HepG2 (cell line): ENCODE measurements around the gene KDM2B. TPM values are rescaled to one million over a fixed set of nuclear protein-coding genes. Genes with fewer than 3 reads are reported as not detected.

Experiments
- ATAC-seq: fragments of 200-7000 bp; cut with Tn5 transposase; 3 replicates; pipeline ENCODE4 v1.9.1; 2020; ENCODE audit warnings: mild to moderate bottlenecking, moderate library complexity
- BruUV-seq: library from RNA; stranded (reverse); fragments of 400-500 nt; replicated peaks from 2 replicates; lab custom pipeline; 2021; lab: Mats Ljungman, UMichigan
- CTCF ChIA-PET: fragments of 300-600 bp; formaldehyde crosslinking; extraction: SDS; loops from one replicate; lab custom pipeline; 2021; ENCODE audit warnings: low total read pairs, inconsistent platforms, low intra/inter-chr PET ratio; lab: Yijun Ruan, JAX
- POLR2A ChIA-PET: fragments of 350-600 bp; sonication (Branson Sonifier 250); formaldehyde crosslinking; loops from one replicate; lab custom pipeline; 2020; ENCODE audit warnings: antibody characterized with exemption, inconsistent platforms; lab: Yijun Ruan, JAX
- DNase-seq: peaks from one replicate; pipeline ENCODE4 v3.0.0-alpha.2; 2015; ENCODE audit warnings: low spot score
- FAIRE-seq: peaks from 3 replicates; lab custom pipeline; 2011; peaks lifted over from hg19 to GRCh38; lab: Jason Lieb, UNC
- H2AFZ ChIP-seq: one replicate; pipeline ENCODE4 v1.6.1; 2011; ENCODE audit warnings: low read length, inconsistent platforms
- H3K27ac ChIP-seq: fragments of 300-600 bp; 3 replicates; pipeline ENCODE4 v1.8.0; 2011; ENCODE audit warnings: mixed run types, mild to moderate bottlenecking, mixed read lengths, low read length, inconsistent platforms; ENCODE audit not compliant: insufficient read depth; ENCODE audit errors: extremely low read length
- H3K27me3 ChIP-seq, 2 experiments: fragments of 200-600 bp in 1 of 2; 2 replicates in 1 of 2; 3 replicates in 1 of 2; pipeline versions ENCODE4 v1.6.0 to v1.8.0; 2011; ENCODE audit warnings: low read length in 2 of 2, mild to moderate bottlenecking in 2 of 2, moderate library complexity in 2 of 2, inconsistent platforms in 1 of 2; ENCODE audit not compliant: insufficient read depth in 2 of 2, control insufficient read depth in 1 of 2
- H3K36me3 ChIP-seq, 2 experiments: fragments of 200-600 bp in 1 of 2; replicated peaks in 1 of 2; 2 replicates in 1 of 2; 3 replicates in 1 of 2; pipeline versions ENCODE4 v1.5.1 to v1.8.0; 2011; ENCODE audit warnings: low read length in 2 of 2, inconsistent platforms in 1 of 2; ENCODE audit not compliant: insufficient read depth in 2 of 2, control insufficient read depth in 1 of 2
- H3K4me1 ChIP-seq: 2 replicates; pipeline ENCODE4 v1.5.1; 2012; ENCODE audit warnings: low read length, inconsistent platforms; ENCODE audit not compliant: insufficient read depth
- H3K4me2 ChIP-seq: 2 replicates; pipeline ENCODE4 v1.6.0; 2011; ENCODE audit warnings: low read depth, low read length, inconsistent platforms
- H3K4me3 ChIP-seq, 3 experiments: fragments of 200-600 bp in 1 of 3; sonication (generic), shearing (Covaris generic) in 1 of 3; replicated peaks in 1 of 3; 2 replicates each; pipeline ENCODE4 v1.5.1; 2011 to 2016; ENCODE audit warnings: low read length in 3 of 3, inconsistent platforms in 2 of 3, low read depth in 2 of 3, mild to moderate bottlenecking in 2 of 3, control low read depth in 1 of 3, mixed read lengths in 1 of 3; ENCODE audit not compliant: insufficient read depth in 1 of 3
- H3K79me2 ChIP-seq: one replicate; pipeline ENCODE4 v1.6.1; 2011; ENCODE audit warnings: low read length, inconsistent platforms; ENCODE audit not compliant: insufficient read depth
- H3K9ac ChIP-seq: 2 replicates; pipeline ENCODE4 v1.6.0; 2011; ENCODE audit warnings: mild to moderate bottlenecking, low read depth, low read length, inconsistent platforms; ENCODE audit not compliant: insufficient read depth
- H3K9me3 ChIP-seq: 2 replicates; pipeline ENCODE4 v1.5.1; 2012; ENCODE audit warnings: mild to moderate bottlenecking, low read length
- H4K20me1 ChIP-seq: 2 replicates; pipeline ENCODE4 v1.6.0; 2011; ENCODE audit warnings: inconsistent platforms, mild to moderate bottlenecking, low read length, moderate library complexity; ENCODE audit not compliant: insufficient read depth
- MAFG ChIP-seq: sonication (generic); formaldehyde crosslinking; IDR thresholded peaks from 2 replicates; pipeline ENCODE4 v1.5.1; 2020; ENCODE audit warnings: mild to moderate bottlenecking, missing genetic modification reagents
- MIER2 ChIP-seq: IDR thresholded peaks from 2 replicates; pipeline ENCODE4 v1.6.1; 2016; ENCODE audit warnings: missing biosample characterization, missing genetic modification reagents
- PRDM4 ChIP-seq: sonication (generic); formaldehyde crosslinking; IDR thresholded peaks from 2 replicates; pipeline ENCODE4 v1.9.0; 2021; ENCODE audit warnings: missing genetic modification reagents, borderline replicate concordance
- RBFOX2 ChIP-seq: fragments of 200-400 bp; formaldehyde crosslinking; IDR thresholded peaks from 2 replicates; pipeline ENCODE4 v1.6.1; 2017; ENCODE audit warnings: low read depth, mild to moderate bottlenecking, low read length
- SCMH1 ChIP-seq: sonication (generic); formaldehyde crosslinking; IDR thresholded peaks from 2 replicates; pipeline ENCODE4 v1.9.0; 2021; ENCODE audit warnings: missing genetic modification reagents, mild to moderate bottlenecking, borderline replicate concordance
- TERF1 ChIP-seq: sonication (generic); formaldehyde crosslinking; IDR thresholded peaks from 2 replicates; pipeline ENCODE4 v1.8.0; 2022; ENCODE audit warnings: mild to moderate bottlenecking, missing genetic modification reagents, moderate library complexity
- THYN1 ChIP-seq: sonication (generic); formaldehyde crosslinking; IDR thresholded peaks from 2 replicates; pipeline ENCODE4 v1.8.1; 2023; ENCODE audit warnings: low read depth, mild to moderate bottlenecking, moderate library complexity, missing genetic modification reagents, borderline replicate concordance
- TRIM22 ChIP-seq: fragments of 450-650 bp; IDR thresholded peaks from 2 replicates; pipeline ENCODE4 v1.6.1; 2017
- ZBTB8A ChIP-seq: sonication (generic); formaldehyde crosslinking; IDR thresholded peaks from 2 replicates; pipeline ENCODE4 v1.4.0; 2020; ENCODE audit warnings: mild to moderate bottlenecking, low read depth, missing genetic modification reagents, borderline replicate concordance
- ZNF232 ChIP-seq: sonication (generic); formaldehyde crosslinking; IDR thresholded peaks from 2 replicates; pipeline ENCODE4 v1.4.0; 2020; ENCODE audit warnings: missing genetic modification reagents, borderline replicate concordance
- ZNF33A ChIP-seq: sonication (generic); formaldehyde crosslinking; IDR thresholded peaks from 2 replicates; pipeline ENCODE4 v1.5.1; 2020; ENCODE audit warnings: missing genetic modification reagents, mild to moderate bottlenecking, moderate library complexity, borderline replicate concordance
- ZNF34 ChIP-seq: sonication (generic); formaldehyde crosslinking; IDR thresholded peaks from 2 replicates; pipeline ENCODE4 v1.4.0; 2020; ENCODE audit warnings: mild to moderate bottlenecking, missing genetic modification reagents, borderline replicate concordance
- ZNF644 ChIP-seq: IDR thresholded peaks from 2 replicates; pipeline ENCODE4 v1.6.1; 2016; ENCODE audit warnings: low read depth
- ZNF782 ChIP-seq: sonication (generic); formaldehyde crosslinking; IDR thresholded peaks from 2 replicates; pipeline ENCODE4 v1.4.0; 2020; ENCODE audit warnings: missing genetic modification reagents, mild to moderate bottlenecking, borderline replicate concordance
- WGBS: methylation state at CpG from one replicate; pipeline ENCODE4 v1.1.6; 2017; ENCODE audit warnings: low lambda C conversion rate; 5-methylcytosine and 5-hydroxymethylcytosine counted together
- in situ Hi-C: cut with HindIII; loops from 2 replicates; pipeline ENCODE4 v1.10.0; 2017; ENCODE audit warnings: low pct_unique_long_range_greater_than_20kb; ENCODE audit not compliant: extremely low pct_ligation_motif_present
- intact Hi-C: fragments of 100-400 bp; cut with micrococcal nuclease; formaldehyde crosslinking; loops from one replicate; pipeline ENCODE4 v1.10.0; 2022; ENCODE audit not compliant: unreplicated experiment
- polyA plus RNA-seq, 8 experiments: library from polyadenylated mRNA; depleted of rRNA in 3 of 8; stranded (reverse) in 7 of 8; unstranded in 1 of 8; fragments of >200 nt; fragmentation: Illumina TruSeq in 4 of 8; extraction: Trizol in 4 of 8; gene quantifications; 2 replicates each; pipeline versions ENCODE4 v1.2.1 to v1.2.3, GENCODE V29; 2011 to 2016; ENCODE audit warnings: low read depth in 4 of 8, missing spikeins in 1 of 8, mixed read lengths in 1 of 8; ENCODE audit not compliant: insufficient read depth in 1 of 8
- total RNA-seq, 5 experiments: library from RNA; depleted of rRNA; stranded (reverse); fragments of >200 nt; fragmentation: Illumina TruSeq; extraction: Trizol; gene quantifications; 2 replicates each; pipeline ENCODE4 v1.2.3, GENCODE V29; 2016; ENCODE audit warnings: low read depth in 1 of 5

KDM2B gene
- total and polyA plus RNA-seq, 2 of the 13 experiments (the other 11 are each of a cell fraction or from before 2014, with no cell fraction given) = 17.5 to 26.1 TPM

GRCh38 chr12:121568518-121568917 is 12.3 kb downstream of the KDM2B start (continued):
- TF ChIP-seq MAFG (CRISPR knock-in tag) (no peak), SCMH1 (CRISPR knock-in tag) (no peak), ZNF644 (no peak), ZNF34 (no peak), ZNF33A (CRISPR knock-in tag) (no peak)

- POLR2A ChIA-PET = no interaction called here
- no peak for FAIRE-seq
- intact Hi-C loops = no loop called here
Measured at GRCh38 chr12:121565076-121565475, 15.7 kb downstream of the KDM2B start.

GRCh38 chr12:121562488-121562887 is 18.3 kb downstream of the KDM2B start:
- CTCF ChIA-PET = no interaction called here
- Histone ChIP-seq H3K79me2 (no peaks in the 10 kb centered on the region), H4K20me1 (no peaks in the 10 kb centered on the region), H3K27me3 (no peaks in the 10 kb centered on the region), H3K9ac (no peak overlapping the region), H2AFZ (no peak overlapping the region), H3K4me2 (no peak overlapping the region), H3K27ac (no peak overlapping the region), H3K4me1 (peaks cover 8% of the 10 kb centered on the region), H3K36me3 (no peaks in the 10 kb centered on the region), H3K4me3 (no peak overlapping the region), H3K9me3 (no peaks in the 10 kb centered on the region)
- DNase-seq (no peak), FAIRE-seq (no peak), ATAC-seq (no peak)
- intact Hi-C loops (no loop called here), in situ Hi-C loops (no loop called here)
- POLR2A ChIA-PET = no interaction called here
- BruUV-seq = no TSS peak
- 78% methylated on average over 1 of the region's 1 CpG for WGBS
- TF ChIP-seq TRIM22 (no peak), ZBTB8A (CRISPR knock-in tag) (no peak), ZNF782 (no peak), MIER2 (CRISPR knock-in tag) (no peak), THYN1 (CRISPR knock-in tag) (no peak), TERF1 (CRISPR knock-in tag) (no peak), PRDM4 (no peak), ZNF232 (no peak)

More at GRCh38 chr12:121565076-121565475, 15.7 kb downstream of the KDM2B start:
- CTCF ChIA-PET = no interaction called here
- no peak for DNase-seq
- Histone ChIP-seq H4K20me1 (no peaks in the 10 kb centered on the region), H3K9ac (no peak overlapping the region), H3K4me2 (no peak overlapping the region), H3K4me3 (no peak overlapping the region), H2AFZ (no peak overlapping the region), H3K27me3 (no peaks in the 10 kb centered on the region), H3K36me3 (no peaks in the 10 kb centered on the region), H3K27ac (no peak overlapping the region), H3K9me3 (no peaks in the 10 kb centered on the region), H3K79me2 (no peaks in the 10 kb centered on the region), H3K4me1 (no peaks in the 10 kb centered on the region)
- 91% methylated on average over 7 of the region's 7 CpGs for WGBS
- no TSS peak for BruUV-seq
- in situ Hi-C loops = no loop called here
- no peak for TF ChIP-seq RBFOX2
- TF ChIP-seq, all 625 proteins: peak for 0
- ATAC-seq = no peak
